ENCODE data around the gene BBS12. TPM values are rescaled to one million over a fixed set of nuclear protein-coding genes. Genes with fewer than 3 reads are reported as not detected.

The BBS12 gene
- total RNA-seq, 2 experiments from 2014 or later, result 0.80 to 0.84 TPM

- no peaks in the 10 kb centered on the region for H3K4me1 ChIP-seq (ENCODE audit: insufficient read depth, low read length)
- CTCF ChIA-PET, result interaction anchor here (1.8 kb wide), 1 partner anchor 10 kb away, joined by 4 read pairs; no protein-coding TSS in a partner anchor
- DNase-seq (no peak), ATAC-seq (ENCODE audit: poor library complexity) (no peak)
- no peak overlapping the region for H3K27ac ChIP-seq (ENCODE audit: low read depth in 1 of 2, low read length in 2 of 2)
- peaks cover under 1% of the 10 kb centered on the region for H3K36me3 ChIP-seq (ENCODE audit: insufficient read depth, low read length)
- H3K27ac Mint-ChIP-seq, result no peak overlapping the region
- POLR2A ChIA-PET, result no interaction called here
- intact Hi-C loops (cut with DNase I, micrococcal nuclease), result no loop called here
- H3K4me3 Mint-ChIP-seq, result no peak overlapping the region
- H3K4me1 Mint-ChIP-seq (ENCODE audit: low read depth), result no peaks in the 10 kb centered on the region
- peaks cover 0 to 7% of the 10 kb centered on the region in 2 experiments for H3K9me3 ChIP-seq (ENCODE audit: control insufficient read depth in 1 of 2, insufficient read depth in 1 of 2, low read length in 2 of 2)
- H3K4me3 ChIP-seq (ENCODE audit: low read length), result no peak overlapping the region
- H3K27me3 ChIP-seq (ENCODE audit: control insufficient read depth in 1 of 2, insufficient read depth in 2 of 2, low read length in 2 of 2), result peaks cover 9 to 12% of the 10 kb centered on the region in 2 experiments
- no peak for TF ChIP-seq CTCF (IDR thresholded peaks at IDR 0.05)
- H3K9me3 Mint-ChIP-seq, result peaks cover 2% of the 10 kb centered on the region
- H3K36me3 Mint-ChIP-seq (ENCODE audit: low read depth), result peaks cover 15% of the 10 kb centered on the region
- H3K27me3 Mint-ChIP-seq, result peaks cover 30% of the 10 kb centered on the region
Measured at GRCh38 chr4:122747883-122748282, 15.4 kb downstream of the BBS12 start.

GRCh38 chr4:122749704-122750454 lies 17.4 kb downstream of the BBS12 start:
- ChIA-PET CTCF (interaction anchor here (1.0 kb wide), 1 partner anchor 8 kb away, joined by 3 read pairs; no protein-coding TSS in a partner anchor), POLR2A (interaction anchor here (0.8 kb wide), 1 partner anchor 18 kb away, joined by 3 read pairs; no protein-coding TSS in a partner anchor)
- H3K4me3 ChIP-seq (ENCODE audit: low read length), result no peak overlapping the region
- Mint-ChIP-seq H3K27ac (no peak overlapping the region), H3K4me3 (no peak overlapping the region), H3K9me3 (peaks cover 2% of the 10 kb centered on the region), H3K36me3 (ENCODE audit: low read depth) (no peaks in the 10 kb centered on the region), H3K27me3 (peaks cover 44% of the 10 kb centered on the region), H3K4me1 (ENCODE audit: low read depth) (no peaks in the 10 kb centered on the region)
- H3K4me1 ChIP-seq (ENCODE audit: insufficient read depth, low read length), result no peaks in the 10 kb centered on the region
- no peak for DNase-seq
- intact Hi-C loops (cut with DNase I, micrococcal nuclease), result no loop called here
- no peak for TF ChIP-seq CTCF (IDR thresholded peaks at IDR 0.05)
- ATAC-seq (ENCODE audit: poor library complexity), result no peak
- no peak overlapping the region for H3K27ac ChIP-seq (ENCODE audit: low read depth in 1 of 2, low read length in 2 of 2)
- no peaks in the 10 kb centered on the region for H3K36me3 ChIP-seq (ENCODE audit: insufficient read depth, low read length)
- peaks cover 9 to 12% of the 10 kb centered on the region in 2 experiments for H3K27me3 ChIP-seq (ENCODE audit: control insufficient read depth in 1 of 2, insufficient read depth in 2 of 2, low read length in 2 of 2)
- H3K9me3 ChIP-seq (ENCODE audit: control insufficient read depth in 1 of 2, insufficient read depth in 1 of 2, low read length in 2 of 2), result no peaks in the 10 kb centered on the region

GRCh38 chr4:122755675-122756074 lies 23.2 kb downstream of the BBS12 start:
- H3K36me3 Mint-ChIP-seq (ENCODE audit: low read depth), result no peaks in the 10 kb centered on the region
- no peak overlapping the region for H3K4me3 Mint-ChIP-seq
- Histone ChIP-seq H3K4me3 (ENCODE audit: low read length) (no peak overlapping the region), H3K27ac (ENCODE audit: low read depth in 1 of 2, low read length in 2 of 2) (no peak overlapping the region), H3K4me1 (ENCODE audit: insufficient read depth, low read length) (no peaks in the 10 kb centered on the region), H3K27me3 (ENCODE audit: control insufficient read depth in 1 of 2, insufficient read depth in 2 of 2, low read length in 2 of 2) (peaks cover 0 to 3% of the 10 kb centered on the region in 2 experiments), H3K9me3 (ENCODE audit: control insufficient read depth in 1 of 2, insufficient read depth in 1 of 2, low read length in 2 of 2) (no peaks in the 10 kb centered on the region), H3K36me3 (ENCODE audit: insufficient read depth, low read length) (no peaks in the 10 kb centered on the region)
- ChIA-PET CTCF (no interaction called here), POLR2A (interaction anchor here (0.6 kb wide), 1 partner anchor 632 kb away, joined by 3 read pairs; no protein-coding TSS in a partner anchor)
- intact Hi-C loops (cut with DNase I, micrococcal nuclease), result loop anchor here in 1 of 2 experiments (5.0 kb wide), 2 partner anchors 157 to 1567 kb away; no protein-coding TSS in a partner anchor
- no peaks in the 10 kb centered on the region for H3K4me1 Mint-ChIP-seq (ENCODE audit: low read depth)
- no peaks in the 10 kb centered on the region for H3K9me3 Mint-ChIP-seq
- H3K27ac Mint-ChIP-seq, result no peak overlapping the region
- peaks cover 52% of the 10 kb centered on the region for H3K27me3 Mint-ChIP-seq
- DNase-seq, result no peak
- ATAC-seq (ENCODE audit: poor library complexity), result no peak
- no peak for TF ChIP-seq CTCF (IDR thresholded peaks at IDR 0.05)
